Ecto neural progenitor cell (in vitro differentiated cells): ENCODE measurements around the gene CD81.

Source experiments
- DNase-seq: peaks from one replicate; pipeline ENCODE4 v3.0.0-alpha.2; 2018; ENCODE audit warnings: low spot score

CD81 gene

GRCh38 chr11:2421996-2422395 is 44.9 kb downstream of the CD81 start:
- DNase-seq, result no peak

- no peak for DNase-seq
Measured at GRCh38 chr11:2422461-2423156, 45.5 kb downstream of the CD81 start.

GRCh38 chr11:2423157-2424025 is 46.3 kb downstream of the CD81 start:
- DNase-seq, result no peak

- no peak for DNase-seq
Measured at GRCh38 chr11:2424811-2425495, 47.8 kb downstream of the CD81 start.

GRCh38 chr11:2425506-2425905 is 48.4 kb downstream of the CD81 start:
- DNase-seq, result no peak

GRCh38 chr11:2426221-2426620 is 49.1 kb downstream of the CD81 start:
- no peak for DNase-seq

GRCh38 chr11:2426826-2427521 is 49.9 kb downstream of the CD81 start:
- DNase-seq, result no peak

GRCh38 chr11:2427721-2428321 is 50.7 kb downstream of the CD81 start:
- DNase-seq, result no peak

- peak; percentile 86 for DNase-seq
Measured at GRCh38 chr11:2428322-2428795, 51.2 kb downstream of the CD81 start.

- DNase-seq, result no peak
Measured at GRCh38 chr11:2431395-2431794, 54.3 kb downstream of the CD81 start.

- no peak for DNase-seq
Measured at GRCh38 chr11:2432171-2432621, 55.1 kb downstream of the CD81 start.

- DNase-seq, result no peak
Measured at GRCh38 chr11:2432628-2433071, 55.5 kb downstream of the CD81 start.

GRCh38 chr11:2433106-2433925 is 56.2 kb downstream of the CD81 start:
- DNase-seq, result no peak

GRCh38 chr11:2434008-2434407 is 56.9 kb downstream of the CD81 start:
- DNase-seq, result no peak

GRCh38 chr11:2434506-2435255 is 57.6 kb downstream of the CD81 start:
- no peak for DNase-seq

GRCh38 chr11:2435288-2436012 is 58.3 kb downstream of the CD81 start:
- DNase-seq, result no peak

- DNase-seq, result no peak
Measured at GRCh38 chr11:2436013-2436520, 59.0 kb downstream of the CD81 start.

- DNase-seq, result no peak
Measured at GRCh38 chr11:2436521-2437031, 59.5 kb downstream of the CD81 start.

- DNase-seq, result no peak
Measured at GRCh38 chr11:2437516-2437915, 60.4 kb downstream of the CD81 start.
